Measurements from ENCODE around the gene CDC42EP3.

DNA sequence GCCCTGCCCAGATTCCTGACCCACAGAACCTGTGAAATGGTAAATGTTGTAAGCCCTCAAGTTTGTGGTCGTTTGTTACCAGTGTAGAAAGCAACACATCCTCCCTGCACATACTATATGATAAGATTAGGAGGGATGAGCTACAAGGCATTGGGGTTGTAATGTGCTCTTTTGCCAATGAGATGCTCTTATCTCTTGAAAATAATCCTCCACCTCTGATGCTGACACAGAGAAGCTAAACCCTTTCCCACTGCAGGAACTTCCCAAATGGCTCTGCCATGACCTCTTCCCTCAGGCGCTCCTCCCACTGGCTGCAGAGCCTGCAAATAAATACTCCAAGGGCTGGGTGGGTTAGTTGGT is 23.5 kb downstream of the CDC42EP3 start:
- TF ChIP-seq, protein P1, sequence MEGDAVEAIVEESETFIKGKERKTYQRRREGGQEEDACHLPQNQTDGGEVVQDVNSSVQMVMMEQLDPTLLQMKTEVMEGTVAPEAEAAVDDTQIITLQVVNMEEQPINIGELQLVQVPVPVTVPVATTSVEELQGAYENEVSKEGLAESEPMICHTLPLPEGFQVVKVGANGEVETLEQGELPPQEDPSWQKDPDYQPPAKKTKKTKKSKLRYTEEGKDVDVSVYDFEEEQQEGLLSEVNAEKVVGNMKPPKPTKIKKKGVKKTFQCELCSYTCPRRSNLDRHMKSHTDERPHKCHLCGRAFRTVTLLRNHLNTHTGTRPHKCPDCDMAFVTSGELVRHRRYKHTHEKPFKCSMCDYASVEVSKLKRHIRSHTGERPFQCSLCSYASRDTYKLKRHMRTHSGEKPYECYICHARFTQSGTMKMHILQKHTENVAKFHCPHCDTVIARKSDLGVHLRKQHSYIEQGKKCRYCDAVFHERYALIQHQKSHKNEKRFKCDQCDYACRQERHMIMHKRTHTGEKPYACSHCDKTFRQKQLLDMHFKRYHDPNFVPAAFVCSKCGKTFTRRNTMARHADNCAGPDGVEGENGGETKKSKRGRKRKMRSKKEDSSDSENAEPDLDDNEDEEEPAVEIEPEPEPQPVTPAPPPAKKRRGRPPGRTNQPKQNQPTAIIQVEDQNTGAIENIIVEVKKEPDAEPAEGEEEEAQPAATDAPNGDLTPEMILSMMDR (conservative IDR thresholded peaks at IDR 0.05 in 1 of 2, IDR thresholded peaks at IDR 0.05 in 1 of 2; ENCODE audit: extremely low read depth in 1 of 2, insufficient read depth in 1 of 2, low read depth in 1 of 2, low read length in 2 of 2): no peak
- TF ChIP-seq EZH2 (IDR thresholded peaks at IDR 0.05; ENCODE audit: borderline replicate concordance, low read length): no peak
